ENCODE results near the gene JMJD1C.

Gene JMJD1C

GRCh38 chr10:63481815-63482421 is 16.1 kb upstream of the JMJD1C start:
- DNase-seq (ENCODE audit: low read depth): no peak

GRCh38 chr10:63480237-63480636 is 14.5 kb upstream of the JMJD1C start:
- no peak for DNase-seq (ENCODE audit: low read depth)

- DNase-seq (ENCODE audit: low read depth): no peak
These were observed 12.8 kb upstream of the JMJD1C start for GRCh38 chr10:63478564-63478963.

GRCh38 chr10:63477927-63478326 is 12.2 kb upstream of the JMJD1C start:
- DNase-seq (ENCODE audit: low read depth): no peak

- no peak for DNase-seq (ENCODE audit: low read depth)
These were observed 8.7 kb upstream of the JMJD1C start for GRCh38 chr10:63474488-63474887.

GRCh38 chr10:63470928-63471327 is 5.2 kb upstream of the JMJD1C start:
- DNase-seq (ENCODE audit: low read depth): no peak

- no peak for DNase-seq (ENCODE audit: low read depth)
These were observed 3.2 kb upstream of the JMJD1C start for GRCh38 chr10:63468947-63469346.

GRCh38 chr10:63467841-63468240 is 2.1 kb upstream of the JMJD1C start:
- no peak for DNase-seq (ENCODE audit: low read depth)

- DNase-seq (ENCODE audit: low read depth): no peak
These were observed 563 bp upstream of the JMJD1C start for GRCh38 chr10:63466144-63466935.

GRCh38 chr10:63464402-63465292 is 1.1 kb downstream of the JMJD1C start:
- DNase-seq (ENCODE audit: low read depth): no peak

- DNase-seq (ENCODE audit: low read depth): no peak
These were observed 3.3 kb downstream of the JMJD1C start for GRCh38 chr10:63462442-63462841.

- no peak for DNase-seq (ENCODE audit: low read depth)
These were observed 7.6 kb downstream of the JMJD1C start for GRCh38 chr10:63458177-63458576.

- no peak for DNase-seq (ENCODE audit: low read depth)
These were observed 8.2 kb downstream of the JMJD1C start for GRCh38 chr10:63457594-63457993.

- DNase-seq (ENCODE audit: low read depth): no peak
These were observed 9.2 kb downstream of the JMJD1C start for GRCh38 chr10:63456437-63457210.

GRCh38 chr10:63455507-63455906 is 10.3 kb downstream of the JMJD1C start:
- DNase-seq (ENCODE audit: low read depth): no peak

GRCh38 chr10:63454631-63455030 is 11.1 kb downstream of the JMJD1C start:
- no peak for DNase-seq (ENCODE audit: low read depth)

- no peak for DNase-seq (ENCODE audit: low read depth)
These were observed 13.3 kb downstream of the JMJD1C start for GRCh38 chr10:63452524-63452923.

- DNase-seq (ENCODE audit: low read depth): no peak
These were observed 18.9 kb downstream of the JMJD1C start for GRCh38 chr10:63446716-63447440.

- DNase-seq (ENCODE audit: low read depth): no peak
These were observed 24.4 kb downstream of the JMJD1C start for GRCh38 chr10:63441404-63441803.

GRCh38 chr10:63439607-63440006 is 26.2 kb downstream of the JMJD1C start:
- no peak for DNase-seq (ENCODE audit: low read depth)
